Caki2 (cell line): ENCODE measurements around the gene ENOSF1. TPM values are rescaled to one million over a fixed set of nuclear protein-coding genes. Genes with fewer than 3 reads are reported as not detected.

ENCODE experiments used
- DNase-seq: peaks from one replicate; pipeline ENCODE4 v3.0.0-alpha.2; 2015; ENCODE audit warnings: low read depth
- in situ Hi-C: cut with HindIII; loops from 2 replicates; pipeline ENCODE4 v1.10.0; 2016; ENCODE audit warnings: low sequenced_read_pairs, low pct_unique_long_range_greater_than_20kb, mixed read lengths
- total RNA-seq: library from RNA; depleted of rRNA; stranded (reverse); fragments of >200 nt; shearing (Covaris generic); gene quantifications from 2 replicates; pipeline ENCODE4 v1.2.3, GENCODE V29; 2014; ENCODE audit warnings: low replicate concordance

The ENOSF1 gene
- total RNA-seq, 1 experiment from 2014 or later = 77.6 TPM

DNA sequence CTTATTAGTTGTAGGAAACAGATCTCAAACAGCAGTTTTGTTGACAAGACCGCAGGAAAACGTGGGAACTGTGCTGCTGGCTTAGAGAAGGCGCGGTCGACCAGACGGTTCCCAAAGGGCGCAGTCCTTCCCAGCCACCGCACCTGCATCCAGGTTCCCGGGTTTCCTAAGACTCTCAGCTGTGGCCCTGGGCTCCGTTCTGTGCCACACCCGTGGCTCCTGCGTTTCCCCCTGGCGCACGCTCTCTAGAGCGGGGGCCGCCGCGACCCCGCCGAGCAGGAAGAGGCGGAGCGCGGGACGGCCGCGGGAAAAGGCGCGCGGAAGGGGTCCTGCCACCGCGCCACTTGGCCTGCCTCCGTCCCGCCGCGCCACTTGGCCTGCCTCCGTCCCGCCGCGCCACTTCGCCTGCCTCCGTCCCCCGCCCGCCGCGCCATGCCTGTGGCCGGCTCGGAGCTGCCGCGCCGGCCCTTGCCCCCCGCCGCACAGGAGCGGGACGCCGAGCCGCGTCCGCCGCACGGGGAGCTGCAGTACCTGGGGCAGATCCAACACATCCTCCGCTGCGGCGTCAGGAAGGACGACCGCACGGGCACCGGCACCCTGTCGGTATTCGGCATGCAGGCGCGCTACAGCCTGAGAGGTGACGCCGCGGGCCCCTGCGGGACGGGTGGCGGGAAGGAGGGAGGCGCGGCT, 55.0 kb downstream of the ENOSF1 start, which contains the start of gene TYMS:
TSS of gene TYMS (plus strand) at position 343 of the 690 bp plus-strand sequence. CDS start at position 433, 90 bp downstream.
- peak; percentile 88 for DNase-seq
- in situ Hi-C loops = no loop called here

DNA sequence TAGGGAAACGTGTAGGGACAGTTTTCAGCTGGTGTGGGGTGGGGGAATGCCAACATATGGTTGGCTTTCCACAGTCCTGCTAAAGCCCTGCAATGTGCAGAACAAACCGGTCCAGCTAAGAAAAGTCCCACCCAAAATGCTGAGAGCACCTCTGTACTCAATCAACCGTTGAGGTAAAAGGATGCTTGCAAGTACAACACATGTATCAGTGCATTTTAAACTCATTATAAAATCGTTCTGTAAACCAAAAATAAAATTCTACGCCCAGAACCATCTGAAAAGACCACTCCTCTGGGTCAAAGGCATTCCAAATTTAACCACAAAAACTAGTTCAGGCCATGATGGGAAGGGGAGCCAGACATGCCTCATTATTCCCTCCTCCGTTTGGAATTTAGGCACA, 57.0 kb downstream of the ENOSF1 start:
- in situ Hi-C loops = no loop called here
- no peak for DNase-seq

GRCh38 chr18:654601-655000, 57.8 kb downstream of the ENOSF1 start:
- in situ Hi-C loops = no loop called here
- no peak for DNase-seq

GRCh38 chr18:653512-653911, 58.9 kb downstream of the ENOSF1 start:
- in situ Hi-C loops = no loop called here
- no peak for DNase-seq

- no peak for DNase-seq
- in situ Hi-C loops = no loop called here
These were observed 60.3 kb downstream of the ENOSF1 start for GRCh38 chr18:652131-652530.

GRCh38 chr18:650428-650858, 62.0 kb downstream of the ENOSF1 start:
- in situ Hi-C loops = no loop called here
- no peak for DNase-seq

DNA sequence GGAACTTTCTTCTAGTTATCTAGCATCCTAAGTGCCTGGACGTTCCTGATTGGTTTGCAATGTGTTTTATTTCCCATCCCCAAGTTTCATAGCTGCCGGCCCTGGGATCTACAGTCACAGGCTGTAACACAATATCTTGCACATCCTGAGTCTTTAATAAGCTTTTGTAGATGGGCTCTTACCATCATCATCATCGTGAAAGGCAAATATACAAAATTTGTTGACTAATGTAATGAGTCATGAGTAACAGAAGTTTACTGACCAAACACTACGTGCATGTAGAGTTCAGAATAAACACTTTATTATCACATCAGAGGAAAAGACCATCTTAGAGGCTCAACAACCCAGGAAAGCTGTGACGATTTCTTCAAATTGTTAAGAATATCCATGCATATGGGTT, 63.1 kb downstream of the ENOSF1 start:
- DNase-seq = no peak
- in situ Hi-C loops = no loop called here

DNA sequence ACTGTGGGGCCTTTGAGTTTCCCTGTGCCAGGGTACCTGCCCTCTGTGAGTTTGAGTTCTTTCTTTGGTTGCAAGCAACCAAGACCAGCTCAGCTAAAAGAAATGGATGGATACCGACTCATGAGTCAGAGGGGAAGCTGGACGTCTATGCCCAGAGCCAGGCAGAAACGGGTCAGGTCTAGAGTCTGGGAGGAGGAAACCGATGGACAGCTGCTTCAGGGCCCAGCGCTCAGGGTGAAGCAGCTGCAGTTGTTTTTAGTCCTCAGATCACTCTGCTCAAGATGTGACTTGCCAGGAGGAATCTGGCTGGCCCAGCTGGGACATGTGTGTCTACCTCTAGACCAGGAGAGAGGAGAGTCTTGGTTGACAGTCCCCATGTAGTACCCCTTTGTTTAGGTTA, 65.1 kb downstream of the ENOSF1 start:
- in situ Hi-C loops = no loop called here
- no peak for DNase-seq

DNA sequence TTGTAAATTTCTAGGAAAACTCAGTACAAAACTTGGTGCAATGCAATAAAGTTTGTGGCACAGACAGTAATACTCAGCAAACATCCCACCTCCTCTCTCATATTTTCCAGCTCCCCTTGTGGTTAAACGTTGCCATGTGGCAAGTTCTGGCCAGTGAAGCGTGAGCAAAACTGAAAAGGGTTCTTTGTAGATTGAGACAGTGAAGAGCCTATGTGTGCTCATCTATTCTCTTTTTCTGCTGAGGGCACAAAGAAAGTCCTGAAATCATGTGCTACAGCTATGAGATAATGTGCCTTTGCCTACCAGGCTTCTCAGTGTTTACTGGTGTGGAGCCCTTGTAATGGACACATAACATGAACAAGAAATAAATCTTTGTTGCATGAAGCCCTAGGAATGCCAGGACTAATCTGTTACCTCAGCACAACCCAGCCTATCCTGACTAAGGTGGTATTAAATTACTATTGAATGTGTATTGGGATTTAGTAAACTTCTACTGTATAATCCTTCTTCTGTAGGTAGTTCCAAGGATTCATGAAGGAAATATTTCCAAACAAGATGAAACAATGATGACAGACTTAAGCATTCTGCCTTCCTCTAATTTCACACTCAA, 67.9 kb downstream of the ENOSF1 start:
- DNase-seq = peak; percentile 23
- in situ Hi-C loops = no loop called here

DNA sequence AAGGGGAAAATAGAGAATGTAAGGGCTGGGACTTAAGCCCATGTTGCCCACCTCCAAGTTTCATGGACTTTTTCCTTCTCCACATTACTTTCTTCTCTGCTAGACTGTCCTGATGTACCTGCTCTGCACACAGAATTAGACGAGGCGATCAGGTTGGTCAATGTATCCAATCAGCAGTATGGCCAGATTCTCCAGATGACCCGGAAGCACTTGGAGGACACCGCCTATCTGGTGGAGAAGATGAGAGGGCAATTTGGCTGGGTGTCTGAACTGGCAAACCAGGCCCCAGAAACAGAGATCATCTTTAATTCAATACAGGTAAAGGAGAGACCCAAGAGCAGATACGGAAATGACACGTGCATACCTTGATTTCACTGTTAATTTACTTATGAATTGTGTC, 71.2 kb downstream of the ENOSF1 start:
- in situ Hi-C loops = no loop called here

GRCh38 chr18:635171-635570, 77.3 kb downstream of the ENOSF1 start:
- DNase-seq = no peak
- in situ Hi-C loops = no loop called here

More for the DNA sequence above, 71.2 kb downstream of the ENOSF1 start:
- DNase-seq = no peak

DNA sequence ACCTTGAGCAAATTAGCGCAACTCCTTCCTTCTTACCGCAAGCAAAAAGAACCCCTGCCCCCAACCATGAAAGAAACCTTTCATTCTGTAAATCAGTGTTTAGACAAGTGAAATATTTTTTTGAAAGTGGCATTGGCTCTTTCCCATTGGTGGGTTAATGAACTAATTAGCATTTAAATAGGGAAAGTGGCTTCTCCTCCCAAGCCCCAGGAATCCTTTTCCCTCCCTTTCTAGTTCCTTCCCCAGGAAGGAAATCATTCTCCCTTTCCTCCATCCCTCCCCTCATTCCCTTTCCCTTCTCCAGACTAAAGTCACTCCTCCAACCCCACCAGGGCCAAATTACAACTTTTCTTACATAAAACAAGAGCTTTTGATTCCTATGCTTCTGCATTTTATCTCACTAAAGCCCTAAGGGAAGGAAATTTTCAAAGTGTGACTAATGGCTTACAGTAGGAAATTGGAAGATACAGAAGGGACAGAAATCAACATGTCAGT, 77.8 kb downstream of the ENOSF1 start:
- in situ Hi-C loops = no loop called here
- no peak for DNase-seq

- no peak for DNase-seq
- in situ Hi-C loops = no loop called here
These were observed 80.9 kb downstream of the ENOSF1 start for GRCh38 chr18:631560-631959.

GRCh38 chr18:629269-630150, 82.9 kb downstream of the ENOSF1 start:
- in situ Hi-C loops = no loop called here
- no peak for DNase-seq

DNA sequence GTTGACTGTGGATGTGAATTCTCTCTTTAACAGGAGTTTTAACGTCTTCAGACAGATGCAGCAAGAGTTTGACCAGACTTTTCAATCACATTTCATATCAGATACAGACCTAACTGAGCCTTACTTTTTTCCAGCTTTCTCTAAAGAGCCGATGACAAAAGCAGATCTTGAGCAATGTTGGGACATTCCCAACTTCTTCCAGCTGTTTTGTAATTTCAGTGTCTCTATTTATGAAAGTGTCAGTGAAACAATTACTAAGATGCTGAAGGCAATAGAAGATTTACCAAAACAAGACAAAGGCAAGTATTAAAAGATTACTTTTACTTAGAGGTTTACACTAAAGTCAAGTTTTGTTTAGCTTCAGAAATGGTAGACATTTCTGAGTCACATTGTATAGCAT, 85.2 kb downstream of the ENOSF1 start:
- DNase-seq = no peak
- in situ Hi-C loops = no loop called here

DNA sequence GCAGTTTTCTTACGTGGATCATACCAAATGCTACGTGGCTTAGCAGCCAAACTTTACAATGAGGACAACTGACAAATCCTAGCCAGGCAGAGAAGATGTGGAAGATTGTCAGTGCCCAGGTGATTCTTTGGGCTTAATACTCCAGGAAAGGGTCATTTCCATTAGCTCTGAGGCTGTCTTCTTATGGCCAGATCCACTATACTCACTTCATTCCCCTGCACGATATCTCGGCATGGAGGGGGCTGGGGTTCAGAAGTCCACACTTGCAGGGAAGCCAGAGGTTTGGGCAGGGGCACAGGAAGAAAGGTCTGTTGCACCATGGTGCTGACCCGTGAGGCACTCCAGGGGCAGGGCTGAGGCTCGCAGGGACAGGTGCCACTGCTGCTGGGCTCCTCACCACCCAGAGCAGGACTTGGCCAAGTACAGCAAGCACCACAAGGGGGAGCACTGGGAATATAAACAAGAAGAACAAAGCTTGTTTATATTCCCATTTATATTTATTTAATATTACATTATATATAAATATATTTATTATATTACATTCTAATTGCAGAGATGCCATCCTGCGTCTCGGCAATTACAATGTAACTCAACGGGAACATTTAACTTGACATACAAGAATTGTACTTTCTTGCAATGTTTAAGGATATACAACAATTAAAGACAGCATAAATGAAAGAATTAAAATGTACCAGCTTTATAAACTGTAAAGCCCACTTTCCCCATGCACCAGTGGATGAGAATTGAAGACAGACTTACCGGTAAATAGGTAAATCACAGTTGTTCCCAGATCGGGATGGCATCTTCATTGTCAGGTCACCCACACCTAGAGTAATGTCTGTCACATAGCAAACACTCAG, 88.4 kb downstream of the ENOSF1 start:
- peak; percentile 28 for DNase-seq
- in situ Hi-C loops = no loop called here

GRCh38 chr18:622289-622688, 90.1 kb downstream of the ENOSF1 start:
- no peak for DNase-seq
- in situ Hi-C loops = no loop called here
